Measurements from ENCODE around the gene SLC37A4.

Gene SLC37A4

DNA sequence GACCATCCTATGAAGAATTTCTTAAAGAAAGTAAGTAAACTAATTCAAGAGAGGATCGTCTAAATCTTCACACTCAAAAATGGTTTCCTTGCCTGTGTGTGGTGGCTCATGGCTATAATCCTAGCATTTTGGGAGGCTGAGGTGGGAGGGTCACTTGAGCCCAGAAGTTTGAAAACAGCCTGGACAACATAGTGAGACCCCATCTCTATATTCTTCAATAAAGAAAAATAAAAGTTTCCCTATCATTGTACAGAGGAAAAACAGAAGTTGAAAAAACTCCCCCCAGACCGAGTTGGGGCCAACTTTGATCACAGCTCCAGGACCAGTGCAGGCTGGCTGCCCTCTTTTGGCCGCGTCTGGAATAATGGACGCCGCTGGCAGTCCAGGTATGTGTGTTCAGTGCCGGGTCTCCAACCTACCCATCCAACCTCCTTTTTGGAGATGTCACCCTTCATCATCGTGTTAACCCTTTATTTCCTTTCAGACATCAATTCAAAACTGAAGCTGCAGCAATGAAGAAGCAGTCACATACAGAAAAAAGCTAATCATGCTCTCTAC lies 15.5 kb downstream of the SLC37A4 start:
- no peak overlapping the region for H3K27ac ChIP-seq (replicated peaks)

DNA sequence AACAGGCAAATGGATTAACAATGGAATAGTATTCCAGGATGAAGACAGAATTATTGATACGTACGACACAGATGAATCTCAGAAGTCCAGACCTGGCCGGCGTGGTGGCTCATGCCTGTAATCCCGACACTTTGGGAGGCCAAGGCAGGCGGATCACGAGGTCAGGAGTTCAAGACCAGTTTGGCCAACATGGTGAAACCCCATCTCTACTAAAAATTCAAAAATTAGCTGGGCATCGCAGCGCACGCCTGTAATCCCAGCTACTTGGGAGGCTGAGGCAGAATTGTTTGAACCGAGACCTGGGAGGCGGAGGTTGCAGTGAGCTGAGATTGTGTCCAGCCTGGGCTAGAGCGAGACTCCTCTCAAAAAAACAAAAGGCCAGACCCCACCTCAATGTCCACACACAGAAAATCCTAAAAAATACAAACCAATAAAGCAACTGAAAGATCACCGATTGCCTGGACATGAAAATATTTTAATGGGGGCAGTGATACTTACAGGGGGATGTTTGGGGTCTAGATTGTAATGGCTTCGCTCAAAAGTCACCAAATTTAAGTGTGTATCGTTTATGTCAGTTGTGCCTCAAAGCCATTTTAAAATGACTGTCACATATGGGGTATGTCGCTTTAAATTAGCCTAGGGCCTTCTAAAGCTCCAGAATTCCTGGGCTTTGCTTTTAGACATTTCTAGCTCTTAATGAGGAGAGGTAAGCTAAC lies 16.3 kb downstream of the SLC37A4 start:
- DNase-seq (ENCODE audit: low read depth in 1 of 2, low spot score in 1 of 2), result no peak
- H3K27me3 ChIP-seq (ENCODE audit: insufficient read depth, poor library complexity, severe bottlenecking), result no peaks in the 10 kb centered on the region
- no peak overlapping the region for H3K27ac ChIP-seq (replicated peaks)
- peak; percentile 76 for TF ChIP-seq POLR2AphosphoS5 (IDR thresholded peaks at IDR 0.05; ENCODE audit: low read depth)
- TF ChIP-seq GABPA (IDR thresholded peaks at IDR 0.05; ENCODE audit: low read depth), result no peak
- TF ChIP-seq, protein P1, sequence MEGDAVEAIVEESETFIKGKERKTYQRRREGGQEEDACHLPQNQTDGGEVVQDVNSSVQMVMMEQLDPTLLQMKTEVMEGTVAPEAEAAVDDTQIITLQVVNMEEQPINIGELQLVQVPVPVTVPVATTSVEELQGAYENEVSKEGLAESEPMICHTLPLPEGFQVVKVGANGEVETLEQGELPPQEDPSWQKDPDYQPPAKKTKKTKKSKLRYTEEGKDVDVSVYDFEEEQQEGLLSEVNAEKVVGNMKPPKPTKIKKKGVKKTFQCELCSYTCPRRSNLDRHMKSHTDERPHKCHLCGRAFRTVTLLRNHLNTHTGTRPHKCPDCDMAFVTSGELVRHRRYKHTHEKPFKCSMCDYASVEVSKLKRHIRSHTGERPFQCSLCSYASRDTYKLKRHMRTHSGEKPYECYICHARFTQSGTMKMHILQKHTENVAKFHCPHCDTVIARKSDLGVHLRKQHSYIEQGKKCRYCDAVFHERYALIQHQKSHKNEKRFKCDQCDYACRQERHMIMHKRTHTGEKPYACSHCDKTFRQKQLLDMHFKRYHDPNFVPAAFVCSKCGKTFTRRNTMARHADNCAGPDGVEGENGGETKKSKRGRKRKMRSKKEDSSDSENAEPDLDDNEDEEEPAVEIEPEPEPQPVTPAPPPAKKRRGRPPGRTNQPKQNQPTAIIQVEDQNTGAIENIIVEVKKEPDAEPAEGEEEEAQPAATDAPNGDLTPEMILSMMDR (IDR thresholded peaks at IDR 0.05; ENCODE audit: insufficient read depth, low read length), result no peak
- no peak overlapping the region for H3K4me3 ChIP-seq (replicated peaks; ENCODE audit: insufficient read depth, low read length)

More for the DNA sequence above, 15.5 kb downstream of the SLC37A4 start:
- DNase-seq (ENCODE audit: low read depth in 1 of 2, low spot score in 1 of 2), result peak in 1 of 2 experiments; percentile 27
- no peaks in the 10 kb centered on the region for H3K27me3 ChIP-seq (ENCODE audit: insufficient read depth, poor library complexity, severe bottlenecking)
- TF ChIP-seq, protein P2, sequence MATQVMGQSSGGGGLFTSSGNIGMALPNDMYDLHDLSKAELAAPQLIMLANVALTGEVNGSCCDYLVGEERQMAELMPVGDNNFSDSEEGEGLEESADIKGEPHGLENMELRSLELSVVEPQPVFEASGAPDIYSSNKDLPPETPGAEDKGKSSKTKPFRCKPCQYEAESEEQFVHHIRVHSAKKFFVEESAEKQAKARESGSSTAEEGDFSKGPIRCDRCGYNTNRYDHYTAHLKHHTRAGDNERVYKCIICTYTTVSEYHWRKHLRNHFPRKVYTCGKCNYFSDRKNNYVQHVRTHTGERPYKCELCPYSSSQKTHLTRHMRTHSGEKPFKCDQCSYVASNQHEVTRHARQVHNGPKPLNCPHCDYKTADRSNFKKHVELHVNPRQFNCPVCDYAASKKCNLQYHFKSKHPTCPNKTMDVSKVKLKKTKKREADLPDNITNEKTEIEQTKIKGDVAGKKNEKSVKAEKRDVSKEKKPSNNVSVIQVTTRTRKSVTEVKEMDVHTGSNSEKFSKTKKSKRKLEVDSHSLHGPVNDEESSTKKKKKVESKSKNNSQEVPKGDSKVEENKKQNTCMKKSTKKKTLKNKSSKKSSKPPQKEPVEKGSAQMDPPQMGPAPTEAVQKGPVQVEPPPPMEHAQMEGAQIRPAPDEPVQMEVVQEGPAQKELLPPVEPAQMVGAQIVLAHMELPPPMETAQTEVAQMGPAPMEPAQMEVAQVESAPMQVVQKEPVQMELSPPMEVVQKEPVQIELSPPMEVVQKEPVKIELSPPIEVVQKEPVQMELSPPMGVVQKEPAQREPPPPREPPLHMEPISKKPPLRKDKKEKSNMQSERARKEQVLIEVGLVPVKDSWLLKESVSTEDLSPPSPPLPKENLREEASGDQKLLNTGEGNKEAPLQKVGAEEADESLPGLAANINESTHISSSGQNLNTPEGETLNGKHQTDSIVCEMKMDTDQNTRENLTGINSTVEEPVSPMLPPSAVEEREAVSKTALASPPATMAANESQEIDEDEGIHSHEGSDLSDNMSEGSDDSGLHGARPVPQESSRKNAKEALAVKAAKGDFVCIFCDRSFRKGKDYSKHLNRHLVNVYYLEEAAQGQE (IDR thresholded peaks at IDR 0.05; ENCODE audit: insufficient replicate concordance, low read depth), result no peak
- TF ChIP-seq GABPA (IDR thresholded peaks at IDR 0.05; ENCODE audit: low read depth), result no peak
- TF ChIP-seq, protein P1 (IDR thresholded peaks at IDR 0.05; ENCODE audit: insufficient read depth, low read length), result no peak
- TF ChIP-seq POLR2AphosphoS5 (IDR thresholded peaks at IDR 0.05; ENCODE audit: low read depth), result no peak
- TF ChIP-seq SPI1 (IDR thresholded peaks at IDR 0.05; ENCODE audit: borderline replicate concordance, low read depth), result no peak
- no peak overlapping the region for H3K4me3 ChIP-seq (replicated peaks; ENCODE audit: insufficient read depth, low read length)

DNA sequence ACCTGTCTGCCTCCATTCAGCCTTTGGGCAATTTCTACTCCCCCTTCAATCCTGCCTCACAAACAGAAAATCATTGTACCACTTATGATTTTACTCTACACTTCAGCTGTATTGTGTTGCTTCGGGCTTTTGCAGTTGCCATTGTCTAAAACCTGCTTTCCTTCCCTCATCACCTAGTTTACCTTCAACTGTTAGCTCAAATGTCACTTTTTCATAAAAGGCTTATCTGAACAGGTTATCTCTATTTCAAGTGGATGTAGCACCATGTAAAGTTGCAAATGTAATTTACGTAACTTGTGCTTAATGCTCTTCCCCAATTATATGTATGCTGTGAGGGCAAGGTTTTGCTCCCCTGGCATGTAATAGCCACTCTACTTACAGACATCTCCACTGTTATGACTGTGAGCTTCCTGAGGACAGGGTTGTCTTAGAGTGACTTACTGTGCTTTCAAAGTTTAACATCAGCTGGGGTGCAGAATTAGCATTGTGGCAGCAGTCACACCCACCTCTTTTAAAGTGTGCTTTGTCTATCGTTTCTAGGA lies 18.0 kb downstream of the SLC37A4 start:
- TF ChIP-seq POLR2AphosphoS5 (IDR thresholded peaks at IDR 0.05; ENCODE audit: low read depth) (0 out of 2 replicates have a peak, but pooled peaks have one; percentile 23), GABPA (IDR thresholded peaks at IDR 0.05; ENCODE audit: low read depth) (no peak)

DNA sequence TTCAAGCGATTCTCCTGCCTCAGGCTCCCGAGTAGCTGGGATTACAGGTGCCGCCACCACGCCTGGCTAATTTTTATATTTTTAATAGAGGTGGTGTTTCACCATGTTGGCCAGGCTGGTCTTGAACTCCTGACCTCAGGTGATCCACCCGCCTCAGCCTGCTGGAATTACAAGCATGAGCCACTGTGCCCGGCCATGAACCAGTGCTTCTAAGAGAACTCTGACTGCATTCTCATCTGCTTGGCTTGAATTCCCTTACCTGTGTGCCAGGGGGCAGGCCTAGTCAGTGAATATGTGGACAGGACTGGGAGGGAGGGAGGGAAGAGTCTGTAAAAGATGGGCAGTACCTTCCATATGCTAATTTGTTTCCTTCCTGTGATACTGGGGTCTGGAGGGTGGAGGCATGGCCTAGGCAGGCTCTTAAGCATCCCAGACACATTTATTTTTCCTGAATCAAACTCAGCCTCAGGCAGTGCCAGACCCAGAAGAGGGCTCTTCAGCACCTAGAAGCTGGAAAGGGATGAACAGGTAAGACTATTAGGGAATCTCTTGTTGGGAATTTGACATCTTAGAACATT lies 19.1 kb downstream of the SLC37A4 start:
- no peak for DNase-seq (ENCODE audit: low read depth in 1 of 2, low spot score in 1 of 2)
- H3K27me3 ChIP-seq (ENCODE audit: insufficient read depth, poor library complexity, severe bottlenecking), result no peaks in the 10 kb centered on the region
- no peak overlapping the region for H3K4me3 ChIP-seq (replicated peaks; ENCODE audit: insufficient read depth, low read length)
- TF ChIP-seq GABPA (IDR thresholded peaks at IDR 0.05; ENCODE audit: low read depth), result no peak
- no peak for TF ChIP-seq POLR2AphosphoS5 (IDR thresholded peaks at IDR 0.05; ENCODE audit: low read depth)
- TF ChIP-seq, protein P1 (IDR thresholded peaks at IDR 0.05; ENCODE audit: insufficient read depth, low read length), result no peak
- no peak for TF ChIP-seq SPI1 (IDR thresholded peaks at IDR 0.05; ENCODE audit: borderline replicate concordance, low read depth)
- TF ChIP-seq, protein P2 (IDR thresholded peaks at IDR 0.05; ENCODE audit: insufficient replicate concordance, low read depth), result no peak
- H3K27ac ChIP-seq (replicated peaks), result no peak overlapping the region

More for the DNA sequence above, 18.0 kb downstream of the SLC37A4 start:
- DNase-seq (ENCODE audit: low read depth in 1 of 2, low spot score in 1 of 2), result no peak
- Histone ChIP-seq H3K27me3 (ENCODE audit: insufficient read depth, poor library complexity, severe bottlenecking) (no peaks in the 10 kb centered on the region), H3K27ac (replicated peaks) (no peak overlapping the region), H3K4me3 (replicated peaks; ENCODE audit: insufficient read depth, low read length) (no peak overlapping the region)
